Progenitor cell of endocrine pancreas (in vitro differentiated cells): ENCODE measurements around the gene MED23. TPM values are rescaled to one million over a fixed set of nuclear protein-coding genes. Genes with fewer than 3 reads are reported as not detected.

Experiments
- DNase-seq: peaks from one replicate; pipeline ENCODE4 v3.0.0; 2021; ENCODE audit warnings: low spot score; ENCODE audit not compliant: unreplicated experiment
- H3K27ac Mint-ChIP-seq: 2 replicates; pipeline ENCODE4 v1.8.0; 2021; ENCODE audit warnings: mild to moderate bottlenecking, moderate library complexity, mixed read lengths
- H3K27me3 Mint-ChIP-seq: 2 replicates; pipeline ENCODE4 v1.8.0; 2021; ENCODE audit warnings: mixed read lengths
- H3K36me3 Mint-ChIP-seq: 2 replicates; pipeline ENCODE4 v1.8.0; 2022; ENCODE audit warnings: mixed read lengths; ENCODE audit not compliant: insufficient read depth
- H3K4me1 Mint-ChIP-seq: 2 replicates; pipeline ENCODE4 v1.8.0; 2021; ENCODE audit warnings: low read depth, mixed read lengths
- H3K4me3 Mint-ChIP-seq: 2 replicates; pipeline ENCODE4 v1.8.0; 2021; ENCODE audit warnings: low read depth, mild to moderate bottlenecking, moderate library complexity, mixed read lengths
- H3K9me3 Mint-ChIP-seq: 2 replicates; pipeline ENCODE4 v1.8.0; 2021; ENCODE audit warnings: low read depth, mixed read lengths
- total RNA-seq: library from RNA; stranded (reverse); gene quantifications from 2 replicates; pipeline ENCODE4 v1.2.1, GENCODE V29; 2021
- TF ChIP-seq, protein P1 (sequence below): fragments of 200-600 bp; sonication (generic); IDR thresholded peaks from one replicate; pipeline ENCODE4 v1.5.0; 2021; ENCODE audit warnings: antibody characterized with exemption, mild to moderate bottlenecking; ENCODE audit not compliant: unreplicated experiment

The MED23 gene
- total RNA-seq, 1 donor from 2014 or later: 39.4 TPM

DNA sequence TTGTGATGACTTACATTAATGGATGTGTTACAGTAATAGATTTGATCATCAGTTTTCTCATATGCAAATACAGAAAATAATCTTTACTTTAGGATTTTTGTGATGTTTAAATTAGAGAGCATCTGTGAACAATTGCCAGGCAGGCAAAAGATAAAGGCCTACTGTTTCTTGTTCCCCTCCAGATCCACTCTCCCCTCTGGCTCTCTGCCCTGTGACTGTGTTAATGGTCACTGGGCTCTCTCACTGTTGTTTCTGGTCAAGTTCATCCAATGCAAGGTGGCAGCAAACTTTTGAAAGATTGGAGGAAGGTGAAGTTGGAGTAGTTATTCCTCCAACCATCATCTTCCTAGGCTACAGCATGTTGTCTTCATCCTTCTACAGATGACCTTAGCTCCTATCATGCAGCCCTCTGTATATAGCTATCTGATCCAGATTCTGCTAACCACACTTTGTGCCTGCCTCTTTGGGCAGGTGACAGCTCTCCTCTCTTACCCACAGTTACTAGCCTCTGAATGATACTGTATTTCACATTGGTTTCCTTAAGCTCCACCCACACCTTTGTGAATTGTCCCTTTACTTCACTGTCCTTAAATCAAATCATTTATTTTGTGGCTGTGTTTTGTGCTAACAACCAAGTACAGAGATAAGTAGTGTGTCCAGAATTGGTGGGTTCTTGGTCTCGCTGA lies 103.9 kb downstream of the MED23 start:
- peaks cover 4% of the 10 kb centered on the region for H3K36me3 Mint-ChIP-seq
- H3K4me1 Mint-ChIP-seq: no peaks in the 10 kb centered on the region
- no peak overlapping the region for H3K4me3 Mint-ChIP-seq
- no peak overlapping the region for H3K27ac Mint-ChIP-seq
- no peaks in the 10 kb centered on the region for H3K27me3 Mint-ChIP-seq
- DNase-seq: no peak
- peaks cover 16% of the 10 kb centered on the region for H3K9me3 Mint-ChIP-seq
- TF ChIP-seq, protein P1, sequence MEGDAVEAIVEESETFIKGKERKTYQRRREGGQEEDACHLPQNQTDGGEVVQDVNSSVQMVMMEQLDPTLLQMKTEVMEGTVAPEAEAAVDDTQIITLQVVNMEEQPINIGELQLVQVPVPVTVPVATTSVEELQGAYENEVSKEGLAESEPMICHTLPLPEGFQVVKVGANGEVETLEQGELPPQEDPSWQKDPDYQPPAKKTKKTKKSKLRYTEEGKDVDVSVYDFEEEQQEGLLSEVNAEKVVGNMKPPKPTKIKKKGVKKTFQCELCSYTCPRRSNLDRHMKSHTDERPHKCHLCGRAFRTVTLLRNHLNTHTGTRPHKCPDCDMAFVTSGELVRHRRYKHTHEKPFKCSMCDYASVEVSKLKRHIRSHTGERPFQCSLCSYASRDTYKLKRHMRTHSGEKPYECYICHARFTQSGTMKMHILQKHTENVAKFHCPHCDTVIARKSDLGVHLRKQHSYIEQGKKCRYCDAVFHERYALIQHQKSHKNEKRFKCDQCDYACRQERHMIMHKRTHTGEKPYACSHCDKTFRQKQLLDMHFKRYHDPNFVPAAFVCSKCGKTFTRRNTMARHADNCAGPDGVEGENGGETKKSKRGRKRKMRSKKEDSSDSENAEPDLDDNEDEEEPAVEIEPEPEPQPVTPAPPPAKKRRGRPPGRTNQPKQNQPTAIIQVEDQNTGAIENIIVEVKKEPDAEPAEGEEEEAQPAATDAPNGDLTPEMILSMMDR: no peak

Other genes with a start within 250 kb of the MED23 start
- not detected in 2 replicates for gene ARG1, start 55.0 kb downstream of the MED23 start, total RNA-seq
- gene ENPP3, start 9.1 kb upstream of the MED23 start, total RNA-seq: not detected in 2 replicates
- gene OR2A4, start 73.2 kb upstream of the MED23 start, total RNA-seq: not detected in 2 replicates
- not detected in 2 replicates for gene CTAGE9, start 82.8 kb upstream of the MED23 start, total RNA-seq
- gene ENPP1, start 179.8 kb upstream of the MED23 start, total RNA-seq: 2.4 and 2.7 TPM in 2 replicates